ENCODE results near the gene HMOX2. TPM values are rescaled to one million over a fixed set of nuclear protein-coding genes. Genes with fewer than 3 reads are reported as not detected.

The HMOX2 gene
- total and polyA plus RNA-seq, 2 of the 13 experiments (the other 11 are each of a cell fraction or from before 2014, with no cell fraction given) = 60.3 to 70.4 TPM

- TF ChIP-seq KLF16 (CRISPR knock-in tag; IDR thresholded peaks at IDR 0.05) (peak in 1 of 2 experiments; percentile 71; a peak in 1 of 4 replicates), YY1 (IDR thresholded peaks at IDR 0.05; ENCODE audit: insufficient read depth, insufficient replicate concordance, low read depth, low read length) (peak; percentile 36), FOXA1 (IDR thresholded peaks at IDR 0.05) (no peak), FOXA1 (CRISPR knock-in tag; IDR thresholded peaks at IDR 0.05) (no peak), ETV5 (CRISPR knock-in tag; IDR thresholded peaks at IDR 0.05; ENCODE audit: borderline replicate concordance) (peak; percentile 54; the same call in 1 of the 2 replicates), DRAP1 (CRISPR knock-in tag; IDR thresholded peaks at IDR 0.05) (peak; percentile 51; the same call in 1 of the 2 replicates), PRDM15 (CRISPR knock-in tag; IDR thresholded peaks at IDR 0.05) (peak; percentile 47; the same call in 1 of the 2 replicates), USF2 (IDR thresholded peaks at IDR 0.05; ENCODE audit: low read depth, low read length) (no peak), USF2 (CRISPR knock-in tag; IDR thresholded peaks at IDR 0.05; ENCODE audit: borderline replicate concordance) (peak; percentile 49; the same call in 1 of the 2 replicates), IRF9 (CRISPR knock-in tag; IDR thresholded peaks at IDR 0.05; ENCODE audit: borderline replicate concordance) (no peak), ESRRA (CRISPR knock-in tag; IDR thresholded peaks at IDR 0.05; ENCODE audit: low read depth) (no peak), SRSF1 (optimal IDR thresholded peaks at IDR 0.05; ENCODE audit: low read depth, low read length) (no peak), GABPA (IDR thresholded peaks at IDR 0.05; ENCODE audit: low read depth, low read length) (0 out of 2 replicates have a peak, but pooled peaks have one; percentile 14), GABPA (CRISPR knock-in tag; IDR thresholded peaks at IDR 0.05; ENCODE audit: low read depth) (peak; percentile 71), SALL1 (CRISPR knock-in tag; IDR thresholded peaks at IDR 0.05) (peak; percentile 62; the same call in 1 of the 2 replicates), SP4 (CRISPR knock-in tag; IDR thresholded peaks at IDR 0.05) (peak; percentile 38; the same call in 1 of the 2 replicates), ZNF329 (CRISPR knock-in tag; IDR thresholded peaks at IDR 0.05; ENCODE audit: low read depth) (0 out of 2 replicates have a peak, but pooled peaks have one; percentile 36), FOXA3 (CRISPR knock-in tag; IDR thresholded peaks at IDR 0.05) (peak; percentile 51; the same call in 1 of the 2 replicates), ZBTB7B (CRISPR knock-in tag; IDR thresholded peaks at IDR 0.05) (0 out of 2 replicates have a peak, but pooled peaks have one; percentile 20), POLR2G (IDR thresholded peaks at IDR 0.05; ENCODE audit: low read depth, low read length) (peak; percentile 79), ZNF263 (CRISPR knock-in tag; IDR thresholded peaks at IDR 0.05) (0 out of 2 replicates have a peak, but pooled peaks have one; percentile 12), POLR2A (IDR thresholded peaks at IDR 0.05; ENCODE audit: insufficient read depth in 1 of 2, low read depth in 2 of 2, low read length in 2 of 2) (peak; percentile 62 to 75), CREB1 (IDR thresholded peaks at IDR 0.05) (no peak), CREB1 (CRISPR knock-in tag; IDR thresholded peaks at IDR 0.05) (peak; percentile 51; the same call in 1 of the 2 replicates)
These were observed 1.8 kb upstream of the HMOX2 start, which contains the start of gene NMRAL1 (continued) for GRCh38 chr16:4474192-4474961.
